Activated CD4-positive, alpha-beta T cell treated with anti-CD3 and anti-CD28 coated beads for 36 hours (primary cell): ENCODE measurements around the gene MGAT4A. TPM values are rescaled to one million over a fixed set of nuclear protein-coding genes. Genes with fewer than 3 reads are reported as not detected.
"Not testable (repeated sequence)": the region's sequence is repeated elsewhere in the genome, so short reads cannot be mapped to it uniquely, and the experiment has no call there.

Experiments used
- ATAC-seq: fragments of 200-7000 bp; cut with Tn5 transposase; one replicate; pipeline ENCODE4 v1.10.0; 2021; ENCODE audit warnings: mild to moderate bottlenecking, moderate library complexity
- CTCF ChIA-PET: fragments of 350-600 bp; sonication (Branson Sonifier 250); formaldehyde crosslinking; loops from one replicate; lab custom pipeline; 2021; ENCODE audit warnings: antibody characterized with exemption; lab: Charles Lee
- POLR2A ChIA-PET: fragments of 350-600 bp; sonication (Branson Sonifier 250); formaldehyde crosslinking; loops from one replicate; lab custom pipeline; 2021; ENCODE audit warnings: antibody characterized with exemption, inconsistent platforms; lab: Charles Lee
- DNase-seq: peaks from one replicate; pipeline ENCODE4 v3.0.0-alpha.2; 2020
- H3K27ac Mint-ChIP-seq: one replicate; pipeline ENCODE4 v1.8.0; 2021; ENCODE audit warnings: mixed read lengths
- H3K27me3 Mint-ChIP-seq: one replicate; pipeline ENCODE4 v1.8.0; 2021; ENCODE audit warnings: mixed read lengths
- H3K36me3 Mint-ChIP-seq: one replicate; pipeline ENCODE4 v1.8.0; 2021; ENCODE audit warnings: low read depth, mixed read lengths
- H3K4me1 Mint-ChIP-seq: one replicate; pipeline ENCODE4 v1.8.0; 2021; ENCODE audit warnings: mixed read lengths
- H3K4me3 Mint-ChIP-seq: one replicate; pipeline ENCODE4 v1.8.0; 2021; ENCODE audit warnings: mild to moderate bottlenecking, moderate library complexity, mixed read lengths
- H3K9me3 Mint-ChIP-seq: one replicate; pipeline ENCODE4 v1.8.0; 2021; ENCODE audit warnings: low read depth, mixed read lengths
- intact Hi-C, 2 experiments: fragments of 100-400 bp; cut with DNase I in 1 of 2; cut with micrococcal nuclease in 1 of 2; formaldehyde crosslinking; loops; one replicate each; pipeline versions ENCODE4 v1.14.2 to v1.15.1; 2022 to 2024; cut with DNase I, micrococcal nuclease
- total RNA-seq, 2 experiments: library from RNA; stranded (reverse); gene quantifications; one replicate each; pipeline ENCODE4 v1.2.3, GENCODE V29; 2021

MGAT4A gene
- total RNA-seq, 2 experiments from 2014 or later, result 49.4 to 67.5 TPM

DNA sequence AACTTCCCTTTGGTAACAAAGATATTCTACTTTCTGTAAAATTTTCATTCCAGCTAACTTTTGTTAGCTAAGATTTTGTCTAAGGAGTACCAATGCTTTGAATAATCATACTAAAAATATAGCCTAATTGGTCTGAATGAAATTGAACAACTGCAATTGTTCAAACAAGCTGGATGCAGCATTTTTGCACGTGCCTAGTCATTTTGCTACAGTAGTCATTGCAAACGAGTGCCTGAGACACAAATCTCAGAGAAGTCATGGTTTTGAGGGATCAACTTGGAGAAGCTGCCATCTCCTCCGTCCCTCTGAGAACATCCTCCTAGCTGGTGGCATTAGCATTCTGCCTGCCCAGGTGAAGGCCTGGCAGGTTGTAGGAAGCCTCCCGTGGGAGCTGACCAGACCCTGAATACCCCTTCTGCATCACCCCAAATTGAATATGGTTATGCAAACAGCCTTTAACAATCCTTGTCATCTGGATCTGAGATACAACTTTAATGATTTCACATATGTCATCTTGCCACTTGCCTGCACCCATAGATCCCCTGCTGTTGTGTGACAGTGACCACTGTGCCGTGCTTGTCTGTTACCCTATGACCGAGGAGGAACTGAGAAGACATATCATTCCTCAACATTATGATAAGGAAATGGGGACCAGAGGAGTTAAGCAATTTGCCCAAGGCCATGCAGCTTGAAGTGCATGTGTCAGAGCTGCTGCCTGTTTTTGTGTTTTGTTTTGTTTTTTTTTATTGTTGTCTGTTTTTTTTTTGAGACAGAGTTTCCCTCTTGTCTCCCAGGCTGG, 29.1 kb upstream of the MGAT4A start:
- intact Hi-C loops, result loop anchor here (2.0 to 10.0 kb wide), 3 partner anchors 23 to 303 kb away; no protein-coding TSS in a partner anchor
- peaks cover 4% of the 10 kb centered on the region for H3K36me3 Mint-ChIP-seq
- ATAC-seq (no peak), DNase-seq (peak; percentile 11)
- CTCF ChIA-PET, result interaction anchor here (1.0 to 2.5 kb wide), 5 partner anchors 8 to 29 kb away, joined by 3 to 9 read pairs (median 3); partner anchors contain the start of gene MGAT4A
- H3K9me3 Mint-ChIP-seq, result no peaks in the 10 kb centered on the region
- H3K4me3 Mint-ChIP-seq, result no peak overlapping the region
- peak overlapping the region; percentile 44 for H3K27ac Mint-ChIP-seq
- POLR2A ChIA-PET, result interaction anchor here (1.1 kb wide), 1 partner anchor 11 kb away, joined by 3 read pairs; no protein-coding TSS in a partner anchor
- no peaks in the 10 kb centered on the region for H3K27me3 Mint-ChIP-seq
- peaks cover 53% of the 10 kb centered on the region for H3K4me1 Mint-ChIP-seq

DNA sequence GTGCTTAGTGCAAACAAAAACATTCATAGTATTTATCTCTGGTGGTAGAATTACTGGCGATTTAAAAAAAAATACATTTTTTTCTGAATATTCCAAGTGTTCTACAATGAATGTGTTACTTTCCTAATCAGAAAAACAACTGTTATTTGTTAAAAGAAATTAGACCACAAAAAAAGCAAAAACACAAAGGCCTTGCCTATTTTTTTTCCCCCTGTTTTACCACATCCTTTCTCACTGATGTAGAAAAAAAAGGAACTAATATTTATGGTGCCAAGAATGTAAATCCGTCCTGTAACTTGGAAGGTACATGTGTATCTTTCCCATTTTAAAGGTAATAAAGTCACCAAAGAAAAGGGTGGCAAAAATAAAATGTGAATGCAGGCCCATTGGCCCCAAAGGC, 28.4 kb upstream of the MGAT4A start:
- intact Hi-C loops, result no loop called here
- DNase-seq (no peak), ATAC-seq (no peak)
- ChIA-PET CTCF (interaction anchor here (1.0 to 2.5 kb wide), 5 partner anchors 9 to 29 kb away, joined by 3 to 9 read pairs (median 3); partner anchors contain the start of gene MGAT4A), POLR2A (interaction anchor here (1.1 kb wide), 1 partner anchor 12 kb away, joined by 3 read pairs; no protein-coding TSS in a partner anchor)
- peaks cover 4% of the 10 kb centered on the region for H3K36me3 Mint-ChIP-seq
- H3K4me1 Mint-ChIP-seq, result peaks cover 53% of the 10 kb centered on the region
- H3K9me3 Mint-ChIP-seq, result no peaks in the 10 kb centered on the region
- H3K4me3 Mint-ChIP-seq, result no peak overlapping the region
- peak overlapping the region; percentile 44 for H3K27ac Mint-ChIP-seq
- H3K27me3 Mint-ChIP-seq, result no peaks in the 10 kb centered on the region

DNA sequence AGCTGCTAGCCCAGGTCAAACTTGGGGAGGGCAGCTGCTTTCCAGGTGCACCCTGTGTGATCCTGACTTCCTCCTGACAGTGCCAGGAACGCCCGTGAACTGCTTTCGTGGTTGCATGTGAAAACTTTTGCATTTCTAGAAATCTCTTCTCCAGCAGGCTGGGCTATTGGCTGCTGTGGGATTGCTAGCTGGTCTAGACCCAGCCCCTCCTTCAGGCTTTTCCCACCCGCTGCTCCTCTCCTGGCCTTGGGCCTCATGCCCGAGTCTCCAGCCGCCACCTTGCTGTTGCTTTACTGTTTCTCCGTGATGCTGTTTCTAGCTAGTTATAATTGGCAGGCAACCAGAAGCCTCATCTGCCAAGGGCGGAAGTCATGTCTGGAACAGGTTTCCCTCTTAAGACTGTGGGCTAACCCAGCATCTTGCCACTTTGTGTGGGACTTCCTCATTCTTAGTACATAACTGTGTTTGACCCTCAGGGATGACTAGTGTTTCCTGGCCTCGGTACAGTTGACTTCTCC, 27.0 kb upstream of the MGAT4A start:
- Mint-ChIP-seq H3K4me3 (peak overlapping the region; percentile 57), H3K9me3 (no peaks in the 10 kb centered on the region), H3K27ac (peak overlapping the region; percentile 95), H3K27me3 (no peaks in the 10 kb centered on the region), H3K4me1 (peaks cover 49% of the 10 kb centered on the region), H3K36me3 (peaks cover 4% of the 10 kb centered on the region)
- peak; percentile 54 for ATAC-seq
- intact Hi-C loops, result loop anchor here in 1 of 2 experiments (1.0 kb wide), 1 partner anchor 10 kb away; no protein-coding TSS in a partner anchor
- peak; percentile 68 for DNase-seq
- ChIA-PET POLR2A (no interaction called here), CTCF (interaction anchor here (0.6 to 2.5 kb wide), 12 partner anchors 9 to 1674 kb away, joined by 3 to 16 read pairs (median 4); no protein-coding TSS in a partner anchor)

DNA sequence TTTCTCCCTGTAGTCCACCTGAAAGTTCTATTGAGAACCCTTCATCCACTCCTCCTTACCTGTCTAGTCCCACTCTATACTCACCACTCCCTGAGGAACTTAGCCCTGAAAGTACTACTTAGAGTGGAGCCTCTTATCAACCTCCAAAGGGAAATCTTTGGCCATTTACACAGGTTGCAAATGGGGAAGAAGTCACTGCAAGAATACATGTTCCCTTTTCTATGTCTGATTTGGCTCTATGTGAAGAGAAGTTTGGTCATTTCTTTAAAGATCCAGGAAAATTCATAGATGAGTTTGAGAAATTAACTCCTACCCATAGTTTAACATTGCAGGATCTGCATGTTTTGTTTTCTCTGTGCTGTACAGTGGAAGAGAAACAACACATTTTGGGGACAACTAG, 22.9 kb upstream of the MGAT4A start:
- Mint-ChIP-seq H3K4me3 (no peak overlapping the region), H3K36me3 (peaks cover 3% of the 10 kb centered on the region), H3K9me3 (no peaks in the 10 kb centered on the region), H3K4me1 (peaks cover 23% of the 10 kb centered on the region), H3K27ac (no peak overlapping the region), H3K27me3 (no peaks in the 10 kb centered on the region)
- ChIA-PET POLR2A (no interaction called here), CTCF (interaction anchor here (0.6 kb wide), 1 partner anchor 60 kb away, joined by 3 read pairs; no protein-coding TSS in a partner anchor)
- DNase-seq (no peak), ATAC-seq (no peak)
- intact Hi-C loops, result no loop called here

DNA sequence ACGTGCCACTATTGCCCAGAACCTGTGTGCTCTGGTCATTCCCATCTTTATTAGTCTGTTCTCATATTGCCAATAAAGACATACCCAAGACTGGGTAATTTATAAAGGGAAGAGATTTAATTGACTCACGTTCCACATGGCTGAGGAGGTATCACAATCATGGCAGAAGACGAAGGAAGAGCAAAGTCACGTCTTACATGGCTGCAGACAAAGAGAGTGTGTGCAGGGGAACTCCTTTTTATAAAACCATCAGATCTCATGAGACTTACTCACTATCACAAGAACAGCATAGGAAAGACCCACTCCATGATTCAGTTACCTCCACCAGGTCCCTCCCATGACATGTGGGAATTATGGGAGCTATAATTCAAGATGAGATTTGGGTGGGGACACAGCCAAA, 21.8 kb upstream of the MGAT4A start:
- not testable (repeated sequence) for H3K9me3 Mint-ChIP-seq

DNA sequence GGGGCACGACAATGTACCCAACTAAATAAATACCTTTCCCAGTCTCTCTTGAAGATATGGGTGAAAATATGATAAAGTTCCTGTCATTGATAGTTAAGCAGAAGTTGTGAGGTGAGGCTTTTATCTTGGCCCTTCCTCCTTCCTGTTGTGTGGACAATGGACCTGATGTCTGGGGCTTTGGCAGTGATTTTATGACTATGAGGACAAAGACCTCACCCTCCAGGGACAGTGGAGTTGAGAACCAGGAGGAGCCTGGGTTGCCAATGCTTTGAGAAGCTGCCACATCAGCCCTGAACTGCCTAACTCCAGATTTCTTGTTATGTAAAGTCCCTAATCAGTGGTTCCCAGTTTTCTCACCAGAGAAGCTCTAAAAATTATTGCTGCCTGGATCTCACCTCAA, 20.8 kb upstream of the MGAT4A start:
- no peaks in the 10 kb centered on the region for H3K27me3 Mint-ChIP-seq
- H3K4me1 Mint-ChIP-seq, result peaks cover 19% of the 10 kb centered on the region
- POLR2A ChIA-PET, result no interaction called here
- DNase-seq (no peak), ATAC-seq (no peak)
- H3K9me3 Mint-ChIP-seq, result no peaks in the 10 kb centered on the region
- no peak overlapping the region for H3K4me3 Mint-ChIP-seq
- no peak overlapping the region for H3K27ac Mint-ChIP-seq
- CTCF ChIA-PET, result no interaction called here
- intact Hi-C loops, result no loop called here
- no peaks in the 10 kb centered on the region for H3K36me3 Mint-ChIP-seq

More for the DNA sequence above, 21.8 kb upstream of the MGAT4A start:
- ATAC-seq, DNase-seq, intact Hi-C loops, CTCF ChIA-PET, POLR2A ChIA-PET, H3K4me3 Mint-ChIP-seq, H3K27me3 Mint-ChIP-seq, H3K27ac Mint-ChIP-seq, H3K36me3 Mint-ChIP-seq: not testable (repeated sequence)
- H3K4me1 Mint-ChIP-seq, result peaks cover 25% of the 10 kb centered on the region

DNA sequence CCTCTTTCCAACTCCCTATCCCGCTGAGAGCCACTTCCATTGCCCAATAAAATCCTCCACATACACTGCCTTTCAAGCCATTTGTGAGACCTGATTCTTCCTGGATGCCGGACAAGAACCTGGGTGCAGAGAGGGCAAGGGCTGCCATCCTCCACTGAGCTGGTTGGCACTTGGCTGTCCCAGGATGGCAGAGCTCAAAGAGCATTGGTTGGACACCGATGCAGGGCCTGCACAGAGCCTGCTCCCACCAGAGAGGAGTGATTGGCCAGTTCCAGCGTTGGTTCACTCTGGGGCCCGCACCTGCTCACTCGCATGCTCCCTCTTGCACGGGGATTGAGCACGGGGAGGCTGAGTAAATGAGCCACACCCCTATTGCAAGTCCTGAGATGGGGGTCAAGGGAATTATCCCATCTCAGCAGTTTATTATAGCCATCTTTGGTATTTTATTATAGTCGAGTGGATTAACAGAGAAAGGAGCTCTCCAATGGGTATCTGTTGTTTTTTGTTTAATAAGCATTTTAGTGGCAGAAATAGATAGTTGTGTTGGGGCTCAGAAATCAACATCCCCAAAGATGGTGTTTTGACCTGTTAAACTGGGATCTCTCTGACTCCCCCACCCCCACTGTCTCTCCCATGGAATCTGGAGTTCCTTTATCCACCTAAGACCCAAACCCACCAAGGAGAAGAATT, 19.8 kb upstream of the MGAT4A start:
- Mint-ChIP-seq H3K27ac (no peak overlapping the region), H3K4me1 (peaks cover 19% of the 10 kb centered on the region), H3K9me3 (no peaks in the 10 kb centered on the region), H3K27me3 (no peaks in the 10 kb centered on the region), H3K36me3 (no peaks in the 10 kb centered on the region), H3K4me3 (no peak overlapping the region)
- ATAC-seq, result no peak
- DNase-seq, result no peak
- ChIA-PET POLR2A (no interaction called here), CTCF (interaction anchor here (1.5 kb wide), 1 partner anchor 11 kb away, joined by 3 read pairs; no protein-coding TSS in a partner anchor)
- intact Hi-C loops, result no loop called here

DNA sequence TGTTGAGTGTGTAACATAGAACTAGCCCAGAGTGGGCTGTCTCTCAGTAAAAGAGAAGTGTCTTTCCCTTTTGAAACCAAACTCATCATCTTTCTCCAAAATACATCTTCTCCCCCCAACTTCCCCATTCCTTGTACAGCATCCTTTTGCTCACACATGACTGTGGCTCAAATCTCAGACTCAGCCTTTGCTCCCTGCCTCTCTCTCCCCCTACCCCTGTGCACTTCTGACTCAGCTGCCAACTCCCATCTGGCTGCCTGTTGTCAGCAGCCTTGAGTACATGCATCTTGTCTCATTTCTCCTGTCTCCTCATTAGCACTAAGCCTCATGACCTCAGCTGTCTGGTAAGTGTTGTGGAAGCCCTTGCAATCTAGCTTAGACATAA, 18.1 kb upstream of the MGAT4A start:
- DNase-seq (peak; percentile 32), ATAC-seq (peak; percentile 60)
- intact Hi-C loops, result no loop called here
- POLR2A ChIA-PET, result no interaction called here
- peaks cover 30% of the 10 kb centered on the region for H3K4me1 Mint-ChIP-seq
- peaks cover 2% of the 10 kb centered on the region for H3K9me3 Mint-ChIP-seq
- H3K36me3 Mint-ChIP-seq, result no peaks in the 10 kb centered on the region
- no peaks in the 10 kb centered on the region for H3K27me3 Mint-ChIP-seq
- no peak overlapping the region for H3K4me3 Mint-ChIP-seq
- H3K27ac Mint-ChIP-seq, result peak overlapping the region; percentile 20
- CTCF ChIA-PET, result interaction anchor here (1.2 to 2.7 kb wide), 2 partner anchors 12 to 115 kb away, joined by 3 to 10 read pairs; no protein-coding TSS in a partner anchor

DNA sequence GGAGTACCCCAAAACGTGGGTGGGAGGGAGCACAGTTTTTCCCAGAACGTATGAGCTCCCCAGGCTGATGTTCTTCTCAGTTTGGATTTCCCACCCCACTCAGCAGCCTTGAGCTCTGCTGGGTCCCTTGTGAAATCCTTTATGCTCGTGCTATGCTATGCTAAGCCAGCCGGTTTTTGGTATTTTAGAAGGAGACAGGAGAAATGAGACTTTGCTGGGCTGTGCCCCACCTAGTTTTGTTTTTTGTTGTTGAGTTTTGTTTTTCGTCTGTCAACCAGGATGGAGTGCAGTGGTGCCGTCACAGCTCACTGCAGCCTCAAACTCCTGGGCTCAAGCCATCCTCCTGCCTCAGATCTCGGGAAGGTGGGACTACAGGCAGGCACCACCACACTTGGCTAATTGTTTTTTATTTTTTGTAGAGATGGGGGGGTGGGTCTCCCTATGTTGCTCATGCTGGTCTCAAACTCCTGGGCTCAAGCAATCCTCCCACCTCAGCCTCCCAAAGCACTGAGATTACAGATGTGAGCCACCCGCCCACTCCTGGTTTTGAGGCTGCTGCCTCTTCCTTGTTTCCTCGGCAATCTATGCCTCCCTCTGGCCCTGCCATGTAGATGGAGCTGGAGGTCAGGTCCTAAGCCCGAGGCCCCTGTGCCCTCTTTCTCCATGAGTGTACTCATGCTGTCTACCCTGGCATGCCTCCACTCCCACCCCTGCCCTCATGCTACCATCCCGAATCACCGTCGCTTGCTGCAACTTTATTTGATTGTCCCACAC, 17.5 kb upstream of the MGAT4A start:
- H3K4me3 Mint-ChIP-seq, result no peak overlapping the region
- intact Hi-C loops, result no loop called here
- no peak for ATAC-seq
- ChIA-PET CTCF (interaction anchor here (1.2 to 2.7 kb wide), 3 partner anchors 11 to 114 kb away, joined by 3 to 10 read pairs (median 4); no protein-coding TSS in a partner anchor), POLR2A (no interaction called here)
- peaks cover 2% of the 10 kb centered on the region for H3K9me3 Mint-ChIP-seq
- H3K27ac Mint-ChIP-seq, result peak overlapping the region; percentile 20
- no peaks in the 10 kb centered on the region for H3K36me3 Mint-ChIP-seq
- H3K27me3 Mint-ChIP-seq, result no peaks in the 10 kb centered on the region
- H3K4me1 Mint-ChIP-seq, result peaks cover 34% of the 10 kb centered on the region
- peak; percentile 10 for DNase-seq

DNA sequence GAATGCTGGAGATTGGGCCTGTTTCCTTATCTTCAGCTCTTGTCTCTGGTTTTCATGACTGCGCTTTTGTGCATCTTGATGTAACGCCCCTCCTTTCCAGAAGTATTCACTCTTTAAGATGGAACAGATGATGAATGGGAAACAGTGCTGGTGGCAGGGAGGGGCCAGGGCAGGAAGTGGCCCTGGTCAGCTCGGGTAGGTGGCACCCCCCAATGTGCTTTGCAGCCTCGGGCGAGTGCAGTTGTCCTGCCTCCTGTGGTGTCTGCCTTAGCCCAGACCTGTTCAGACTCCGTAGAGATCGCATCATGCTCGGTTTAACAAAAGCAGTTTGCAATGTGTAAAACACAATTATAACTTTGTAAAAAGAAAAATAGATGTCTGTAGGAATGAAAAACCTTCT, 17.0 kb upstream of the MGAT4A start:
- Mint-ChIP-seq H3K27me3 (no peaks in the 10 kb centered on the region), H3K9me3 (peaks cover 2% of the 10 kb centered on the region), H3K4me3 (no peak overlapping the region), H3K36me3 (no peaks in the 10 kb centered on the region), H3K27ac (peak overlapping the region; percentile 24), H3K4me1 (peaks cover 36% of the 10 kb centered on the region)
- ChIA-PET CTCF (interaction anchor here (0.9 to 2.7 kb wide), 4 partner anchors 10 to 114 kb away, joined by 3 to 10 read pairs (median 4); no protein-coding TSS in a partner anchor), POLR2A (interaction anchor here (0.5 kb wide), 1 partner anchor 44 kb away, joined by 3 read pairs; no protein-coding TSS in a partner anchor)
- ATAC-seq (no peak), DNase-seq (no peak)
- intact Hi-C loops, result no loop called here
